Measurements from ENCODE around the gene DISC1.
"Not testable (repeated sequence)": the region's sequence is repeated elsewhere in the genome, so short reads cannot be mapped to it uniquely, and the experiment has no call there.

The DISC1 gene

GRCh38 chr1:231768416-231768815 is 141.8 kb downstream of the DISC1 start:
- DNase-seq (ENCODE audit: low read depth in 2 of 2): no peak

GRCh38 chr1:231770506-231771175 is 144.1 kb downstream of the DISC1 start:
- no peak for DNase-seq (ENCODE audit: low read depth in 2 of 2)

- no peak for DNase-seq (ENCODE audit: low read depth in 2 of 2)
Measured at GRCh38 chr1:231774719-231775335, 148.2 kb downstream of the DISC1 start.

GRCh38 chr1:231776010-231776756 is 149.6 kb downstream of the DISC1 start:
- no peak for DNase-seq (ENCODE audit: low read depth in 2 of 2)

GRCh38 chr1:231776757-231777062 is 150.1 kb downstream of the DISC1 start:
- DNase-seq (ENCODE audit: low read depth in 2 of 2): no peak

- no peak for DNase-seq (ENCODE audit: low read depth in 2 of 2)
Measured at GRCh38 chr1:231778009-231778719, 151.6 kb downstream of the DISC1 start.

- no peak for DNase-seq (ENCODE audit: low read depth in 2 of 2)
Measured at GRCh38 chr1:231779081-231779480, 152.5 kb downstream of the DISC1 start.

- DNase-seq (ENCODE audit: low read depth in 2 of 2): no peak
Measured at GRCh38 chr1:231781892-231782291, 155.3 kb downstream of the DISC1 start.

- DNase-seq (ENCODE audit: low read depth in 2 of 2): not testable (repeated sequence)
Measured at GRCh38 chr1:231785073-231785472, 158.5 kb downstream of the DISC1 start.

- no peak for DNase-seq (ENCODE audit: low read depth in 2 of 2)
Measured at GRCh38 chr1:231786126-231786525, 159.5 kb downstream of the DISC1 start.

- DNase-seq (ENCODE audit: low read depth in 2 of 2): no peak
Measured at GRCh38 chr1:231792634-231793033, 166.0 kb downstream of the DISC1 start.

GRCh38 chr1:231793893-231794292 is 167.3 kb downstream of the DISC1 start:
- no peak for DNase-seq (ENCODE audit: low read depth in 2 of 2)

GRCh38 chr1:231796141-231796540 is 169.6 kb downstream of the DISC1 start:
- DNase-seq (ENCODE audit: low read depth in 2 of 2): no peak

- no peak for DNase-seq (ENCODE audit: low read depth in 2 of 2)
Measured at GRCh38 chr1:231799363-231799986, 172.9 kb downstream of the DISC1 start.

- DNase-seq (ENCODE audit: low read depth in 2 of 2): no peak
Measured at GRCh38 chr1:231800108-231800507, 173.5 kb downstream of the DISC1 start.

GRCh38 chr1:231801042-231801585 is 174.5 kb downstream of the DISC1 start:
- DNase-seq (ENCODE audit: low read depth in 2 of 2): no peak

- no peak for DNase-seq (ENCODE audit: low read depth in 2 of 2)
Measured at GRCh38 chr1:231803353-231803752, 176.8 kb downstream of the DISC1 start.

- peak; percentile 13 to 27 for DNase-seq (ENCODE audit: low read depth in 2 of 2)
Measured at GRCh38 chr1:231806623-231807495, 180.3 kb downstream of the DISC1 start.

GRCh38 chr1:231807541-231807940 is 181.0 kb downstream of the DISC1 start:
- DNase-seq (ENCODE audit: low read depth in 2 of 2): no peak

- DNase-seq (ENCODE audit: low read depth in 2 of 2): no peak
Measured at GRCh38 chr1:231808116-231808515, 181.5 kb downstream of the DISC1 start.

- no peak for DNase-seq (ENCODE audit: low read depth in 2 of 2)
Measured at GRCh38 chr1:231808990-231809389, 182.4 kb downstream of the DISC1 start.

Measured in stimulated activated CD4-positive, alpha-beta T cell treated with anti-CD3 and anti-CD28 coated beads, Interleukin-15, amount 100 ng/mL, for 48 hours (primary cell).